HG03457 (cell line): Measurements from ENCODE around the gene CACHD1.

Experiments used
- ATAC-seq: cut with Tn5 transposase; IDR thresholded peaks from one replicate; pipeline ENCODE4 v1.9.1; 2021; ENCODE audit warnings: moderate number of reproducible peaks; ENCODE audit not compliant: unreplicated experiment

CACHD1 gene

DNA sequence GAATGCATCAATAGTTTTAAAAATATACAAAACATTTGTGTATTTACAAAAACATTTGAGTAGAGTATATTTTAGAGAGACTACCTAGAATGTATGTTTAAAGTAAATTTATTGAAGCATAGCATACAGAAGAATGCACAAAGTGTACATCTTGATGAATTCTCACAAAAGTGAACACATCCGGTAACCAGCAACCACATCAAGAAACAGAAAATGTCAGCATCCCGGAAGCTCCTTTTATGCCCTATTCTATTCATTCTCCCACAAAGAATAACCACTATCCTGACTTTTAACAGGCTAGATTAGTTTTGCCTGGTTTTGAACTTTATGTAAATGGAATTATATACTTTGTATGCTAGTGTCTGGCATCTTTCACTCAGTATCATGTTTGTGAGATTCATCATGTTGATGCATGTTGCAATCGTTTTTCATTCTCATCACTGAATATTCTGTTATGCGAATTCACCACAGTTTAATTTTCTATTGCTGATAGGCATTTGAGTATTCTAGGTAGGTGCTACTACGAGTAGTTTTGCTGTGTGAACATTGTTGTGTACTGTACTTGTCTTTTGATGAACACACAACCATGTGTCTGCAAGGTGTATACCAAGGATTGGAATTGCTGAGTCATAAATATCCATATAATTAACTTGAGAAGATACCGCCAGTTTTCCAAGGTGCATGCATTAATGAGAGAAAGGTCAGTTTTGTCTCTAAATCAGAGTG, 75.4 kb downstream of the CACHD1 start:
- ATAC-seq: no peak

DNA sequence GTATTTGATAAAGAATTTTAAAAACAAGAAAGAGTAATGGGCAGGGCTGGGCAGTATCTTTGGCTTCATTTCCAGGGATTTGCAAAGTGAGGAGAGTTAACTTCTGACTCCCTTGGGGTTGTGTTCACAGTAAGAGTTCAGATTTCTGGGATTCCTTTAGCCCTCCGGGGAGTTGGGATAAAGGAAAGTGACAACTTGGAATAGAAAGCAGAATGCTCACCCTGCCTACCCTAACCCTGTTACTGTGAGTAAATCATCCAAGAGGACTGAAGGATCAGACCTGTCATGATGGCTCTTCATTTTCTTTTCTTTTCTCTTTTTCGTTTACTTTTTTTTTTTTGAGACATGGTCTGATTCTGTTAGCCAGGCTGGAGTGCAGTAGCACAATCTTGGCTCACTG, 76.1 kb downstream of the CACHD1 start:
- no peak for ATAC-seq

DNA sequence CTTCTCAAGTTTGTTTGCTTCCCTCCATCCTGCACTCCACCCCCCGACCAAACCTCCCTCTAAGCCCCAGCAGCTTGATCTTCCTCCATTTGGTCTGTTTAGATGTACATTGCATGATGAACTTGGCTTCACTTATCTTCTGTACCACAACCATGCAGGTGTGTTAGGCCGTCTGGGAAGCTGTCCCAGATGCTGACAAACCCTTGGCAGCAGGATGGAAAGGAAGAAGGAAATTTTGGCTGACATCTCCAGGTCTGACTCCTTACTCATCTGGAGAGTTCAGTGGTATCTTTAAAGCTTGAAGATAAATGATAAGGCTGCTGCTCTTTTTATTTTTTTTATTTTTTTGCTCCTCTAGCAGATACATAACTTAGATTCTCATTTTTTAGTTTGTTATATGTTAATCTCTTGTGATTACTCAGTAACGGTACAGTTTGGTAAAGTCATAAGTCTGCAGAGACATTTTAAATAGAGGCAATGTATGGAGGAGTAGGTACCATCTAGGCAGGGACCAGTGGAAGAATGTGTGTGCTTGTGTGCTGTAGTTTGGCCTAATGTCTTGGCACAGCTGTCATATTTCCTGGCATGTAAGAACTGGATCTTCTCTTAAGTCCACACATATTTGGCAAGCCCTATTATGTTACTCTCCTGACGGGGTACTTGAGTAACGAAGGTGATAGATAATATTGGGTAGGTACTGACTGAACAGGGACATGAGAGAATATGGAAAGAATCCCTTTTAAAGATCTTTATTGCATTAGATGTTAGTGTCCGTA, 79.7 kb downstream of the CACHD1 start:
- ATAC-seq: no peak

DNA sequence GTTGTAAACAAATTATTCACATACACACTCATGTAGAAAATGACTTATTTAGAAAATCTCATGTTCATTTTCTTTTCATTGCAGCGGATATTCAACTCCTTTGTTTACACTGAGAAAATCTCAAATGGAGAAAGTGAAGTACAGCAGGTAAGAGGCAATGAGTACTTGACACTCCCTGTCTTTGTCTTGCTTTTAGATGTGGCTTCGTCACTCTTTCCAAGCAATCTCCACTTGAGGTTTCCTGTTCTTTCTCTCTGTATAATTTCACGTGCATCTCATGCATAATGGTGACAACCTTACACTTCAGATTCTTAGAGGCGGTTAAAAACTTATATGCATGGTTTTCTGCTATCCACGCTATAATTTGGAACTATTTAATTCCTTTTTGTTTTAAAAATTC, 80.6 kb downstream of the CACHD1 start:
- no peak for ATAC-seq

DNA sequence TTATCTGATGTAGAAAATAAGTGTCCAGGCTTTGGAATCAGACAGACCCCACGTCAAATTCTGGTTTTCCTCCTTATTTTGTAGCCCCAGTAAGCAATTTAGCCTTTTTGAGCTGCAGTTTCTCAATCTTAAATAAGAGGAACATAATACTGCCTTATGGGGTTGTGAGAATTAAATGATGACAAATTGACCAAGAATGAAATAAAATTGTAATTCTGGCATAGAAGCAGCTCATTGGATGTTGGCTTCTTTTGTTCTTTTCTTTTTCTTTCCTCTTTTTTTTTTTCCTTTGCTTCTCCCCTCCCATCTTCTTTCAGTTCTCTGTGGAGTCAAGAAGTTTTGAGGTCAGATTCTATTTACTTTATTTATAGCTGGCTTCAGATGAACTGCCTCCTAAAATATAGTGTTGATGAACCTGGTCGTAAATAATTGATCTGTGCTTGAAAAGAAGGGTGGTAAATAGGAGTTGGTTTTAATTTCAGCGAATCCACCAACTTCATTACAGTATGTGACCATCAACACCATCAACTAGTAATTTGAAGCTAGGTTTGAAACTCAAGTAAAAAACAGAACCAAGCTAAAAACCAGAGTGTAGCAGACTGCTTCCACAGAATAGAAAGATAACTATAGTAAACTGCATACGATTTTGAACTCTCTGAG, 81.1 kb downstream of the CACHD1 start:
- no peak for ATAC-seq

DNA sequence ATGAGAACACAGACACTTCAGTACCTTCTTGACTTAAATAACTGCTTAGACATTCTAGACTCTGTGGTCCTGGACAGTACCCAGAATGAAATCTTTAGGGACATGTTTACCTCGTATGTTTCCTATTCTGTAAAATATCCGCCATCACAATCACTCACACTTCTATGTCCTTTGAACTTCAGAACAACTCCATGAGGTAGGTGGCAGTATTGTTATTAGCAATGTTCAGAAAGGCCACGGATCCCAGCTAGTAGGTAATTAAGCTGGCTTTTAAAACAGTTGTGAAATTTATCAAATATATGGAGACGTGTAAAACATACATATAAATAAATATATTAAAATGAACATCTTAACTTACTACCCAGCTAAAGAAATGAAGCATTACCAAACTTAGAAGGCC, 83.4 kb downstream of the CACHD1 start:
- no peak for ATAC-seq

DNA sequence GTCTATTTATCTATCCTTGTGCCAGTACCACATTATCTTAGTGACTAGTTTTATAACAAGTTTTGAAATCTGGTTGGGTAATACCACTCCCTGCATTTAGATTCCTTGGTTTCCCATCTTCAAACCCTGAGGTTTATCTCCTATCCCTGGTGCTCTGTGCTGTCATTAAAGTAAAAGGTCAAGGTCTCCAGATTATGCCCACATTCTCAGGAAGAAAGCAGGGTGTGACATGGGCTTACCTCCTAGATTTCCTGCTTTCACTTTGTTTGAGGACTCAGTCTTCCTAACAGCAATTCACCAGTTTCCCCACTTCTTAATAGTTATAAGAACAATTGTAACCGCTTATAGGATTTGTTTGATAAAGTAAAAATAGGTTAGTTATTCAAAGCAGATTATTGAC, 86.0 kb downstream of the CACHD1 start:
- ATAC-seq: no peak

DNA sequence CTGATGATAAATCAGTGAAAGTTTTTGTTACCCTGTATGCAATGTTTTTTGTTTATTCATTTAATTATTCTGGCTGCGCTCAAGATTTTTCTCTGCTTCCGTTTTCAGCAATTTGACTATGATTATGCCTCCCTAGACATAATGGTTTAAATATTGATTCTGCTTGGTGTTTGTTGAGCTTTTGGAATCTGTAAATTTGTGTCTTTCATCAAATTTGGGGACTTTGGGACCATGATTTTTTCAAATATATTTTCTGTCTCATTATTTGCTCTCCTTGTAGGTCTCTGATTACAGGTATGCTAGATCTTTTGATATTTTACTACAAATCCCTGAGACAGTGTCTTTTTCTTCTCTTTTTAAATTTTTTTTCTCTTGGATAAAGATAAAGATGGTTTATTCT, 92.1 kb downstream of the CACHD1 start:
- ATAC-seq: no peak

DNA sequence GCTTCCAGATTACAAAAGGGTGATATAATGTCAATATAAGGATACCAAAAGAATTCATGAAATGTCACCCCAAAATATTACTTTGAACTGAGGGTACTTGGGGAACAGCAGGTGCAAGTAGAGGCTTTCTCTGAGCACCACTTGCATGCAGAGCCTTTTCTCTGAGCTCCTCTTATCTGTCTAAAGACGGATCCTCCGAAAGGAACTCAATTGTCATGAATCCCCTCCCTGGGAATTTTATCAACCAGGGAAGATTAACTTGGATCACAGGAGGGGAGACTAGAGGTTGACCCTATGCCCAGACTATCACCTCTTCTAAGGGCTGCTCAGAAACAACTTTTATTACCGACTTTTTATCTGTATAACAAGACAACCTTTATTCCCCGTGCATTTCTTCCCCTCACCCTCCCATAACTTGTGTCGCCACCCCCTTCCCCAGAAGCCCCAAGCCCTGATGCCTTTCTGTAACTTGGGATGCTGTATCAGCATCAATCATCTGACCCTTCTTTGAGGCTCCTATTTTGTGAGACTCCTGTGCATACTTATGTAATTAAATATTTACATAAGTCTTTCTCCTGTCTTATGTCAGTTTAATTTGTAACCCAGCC, 94.1 kb downstream of the CACHD1 start:
- no peak for ATAC-seq

DNA sequence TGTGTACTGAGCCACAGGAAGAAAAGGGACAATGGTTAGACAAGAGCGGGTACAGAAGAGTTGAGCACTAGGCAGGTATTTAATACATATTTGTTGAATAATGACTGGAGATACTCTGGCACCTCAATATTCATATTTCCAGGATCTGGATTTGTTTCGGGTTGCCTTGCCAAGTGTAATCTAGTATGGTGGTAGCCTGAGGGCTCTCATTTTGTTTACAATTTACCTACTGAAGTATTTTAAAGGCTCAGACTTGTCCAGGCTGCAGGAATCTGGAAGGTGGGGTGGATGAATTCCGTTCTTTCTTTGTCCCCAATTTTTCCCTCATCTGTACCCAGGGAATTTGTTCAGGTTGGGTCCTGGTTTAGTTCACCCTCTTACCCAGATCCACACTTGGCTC, 95.0 kb downstream of the CACHD1 start:
- ATAC-seq: no peak

DNA sequence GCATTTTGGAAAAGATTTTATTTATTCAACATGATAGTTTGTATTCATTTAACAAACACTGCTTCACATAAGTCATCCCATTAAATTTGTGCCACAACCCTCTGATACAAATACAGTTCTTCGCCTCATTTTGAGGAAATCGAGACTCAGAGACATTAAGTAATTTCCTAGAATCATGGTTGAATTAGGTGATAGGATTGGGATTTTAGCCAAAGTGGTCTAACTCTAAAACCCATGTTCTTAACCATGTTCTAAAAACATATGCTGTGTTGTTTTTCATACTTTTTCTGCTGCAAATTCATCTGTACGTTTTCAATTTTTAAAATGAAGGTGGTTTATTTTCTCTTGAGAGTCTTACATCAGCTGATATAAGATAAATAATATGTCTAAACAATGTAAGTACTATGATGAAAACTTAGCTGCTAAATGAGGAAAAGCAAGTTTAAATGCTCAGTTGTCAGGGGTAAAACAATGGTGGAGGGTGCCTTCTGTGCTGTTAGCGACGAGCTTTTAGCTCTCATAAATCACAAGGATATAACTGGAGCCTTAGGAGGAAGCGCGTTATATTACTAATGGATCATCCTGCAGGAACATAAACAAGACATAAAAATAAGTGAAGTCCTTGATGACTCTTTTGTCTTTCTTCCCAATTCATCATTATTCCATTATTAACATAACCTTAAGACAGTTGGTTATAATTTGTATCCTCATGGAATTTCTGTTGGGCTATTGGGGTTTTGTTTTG, 97.7 kb downstream of the CACHD1 start:
- ATAC-seq: no peak

DNA sequence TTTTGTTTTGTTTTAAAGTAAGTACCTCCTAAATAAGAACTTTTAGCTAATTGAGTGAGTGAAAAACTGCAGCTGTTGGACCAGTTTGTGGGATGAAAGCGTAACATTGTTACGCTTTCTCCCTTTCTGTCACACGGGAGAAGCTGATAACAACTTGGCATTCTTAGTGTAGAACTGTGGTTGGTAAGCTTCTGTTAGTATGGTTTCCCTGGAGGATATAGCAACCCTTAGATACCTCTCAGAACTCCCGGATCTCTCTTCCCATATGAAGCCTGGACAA, 98.2 kb downstream of the CACHD1 start:
- ATAC-seq: no peak

DNA sequence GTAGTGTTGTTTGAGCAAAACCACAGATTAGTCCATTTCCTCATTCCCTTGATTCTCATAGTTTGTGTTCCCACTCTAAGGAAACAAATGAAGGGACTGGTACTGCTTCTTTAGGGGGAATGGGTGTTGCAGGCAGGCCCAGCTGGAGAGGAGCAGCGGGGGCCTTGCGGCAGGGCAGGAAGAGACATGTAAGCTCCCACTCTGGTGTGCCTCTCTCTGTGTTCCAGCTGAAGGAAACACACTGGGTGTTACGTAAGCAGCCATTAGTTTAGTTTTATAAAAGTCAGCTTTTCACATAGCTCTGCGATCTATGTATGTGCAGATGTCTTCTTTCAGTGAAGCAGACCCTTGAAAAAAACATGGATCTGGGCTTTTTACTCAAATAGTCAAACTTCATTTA, 99.5 kb downstream of the CACHD1 start:
- no peak for ATAC-seq

DNA sequence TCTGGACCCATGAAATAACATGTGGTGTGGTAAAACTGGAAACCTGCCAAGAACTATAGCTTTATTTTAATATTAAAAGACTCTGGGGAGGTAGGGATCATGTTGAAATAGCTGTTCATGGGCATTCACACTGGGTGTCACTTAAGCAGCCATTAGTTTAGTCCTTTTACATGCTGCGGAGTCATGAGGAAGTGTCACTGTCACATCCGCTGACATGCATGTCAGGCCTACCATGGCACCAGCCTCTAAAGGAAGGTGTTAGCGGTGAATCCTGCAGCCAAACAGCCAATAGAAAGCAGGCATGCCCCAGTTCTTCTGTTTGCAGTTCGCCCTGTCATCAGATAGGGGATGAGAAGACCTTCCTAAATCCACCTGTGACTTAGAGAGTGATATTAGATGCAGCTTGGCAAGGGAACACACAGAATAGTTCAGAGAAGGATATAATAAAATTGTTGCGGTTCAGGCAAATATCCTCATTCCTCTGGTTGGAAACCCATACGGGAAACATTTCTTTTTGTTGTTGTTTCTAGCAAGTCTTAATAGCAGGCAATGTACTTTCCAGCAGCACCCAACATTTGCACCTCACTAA, 100.4 kb downstream of the CACHD1 start:
- no peak for ATAC-seq

DNA sequence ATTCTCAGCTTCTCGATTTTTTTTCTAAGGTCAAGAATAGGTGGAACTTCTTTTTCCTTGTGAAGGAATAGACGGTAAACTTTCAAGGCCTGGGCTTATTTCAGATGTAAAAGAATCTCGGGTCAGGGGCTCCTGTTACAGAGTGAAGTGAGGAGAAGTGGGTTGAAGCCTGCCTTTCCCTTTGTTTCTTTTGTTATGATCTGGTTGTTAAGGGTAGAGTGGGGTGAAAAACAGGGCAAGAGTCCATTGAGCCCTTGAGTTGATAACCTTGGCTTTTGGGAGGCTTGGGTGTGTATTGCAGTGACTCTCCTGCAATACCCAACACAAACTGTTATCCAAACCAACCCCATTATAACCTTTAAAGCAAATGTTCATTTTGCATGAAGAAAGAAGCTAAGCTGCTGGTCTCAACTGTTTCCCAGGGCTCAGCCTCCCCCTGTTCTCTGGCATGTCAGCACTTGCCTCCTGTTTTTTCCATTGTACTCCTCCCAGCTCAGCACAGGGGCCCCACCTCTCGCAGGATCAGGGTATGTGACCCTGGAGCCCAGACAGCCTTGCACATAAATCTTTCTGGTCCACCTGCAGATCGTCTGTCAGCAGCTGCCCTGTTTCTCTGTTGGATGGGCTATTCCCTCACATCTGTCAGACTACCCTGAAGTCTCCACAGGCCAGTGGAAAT, 102.4 kb downstream of the CACHD1 start:
- ATAC-seq: no peak

DNA sequence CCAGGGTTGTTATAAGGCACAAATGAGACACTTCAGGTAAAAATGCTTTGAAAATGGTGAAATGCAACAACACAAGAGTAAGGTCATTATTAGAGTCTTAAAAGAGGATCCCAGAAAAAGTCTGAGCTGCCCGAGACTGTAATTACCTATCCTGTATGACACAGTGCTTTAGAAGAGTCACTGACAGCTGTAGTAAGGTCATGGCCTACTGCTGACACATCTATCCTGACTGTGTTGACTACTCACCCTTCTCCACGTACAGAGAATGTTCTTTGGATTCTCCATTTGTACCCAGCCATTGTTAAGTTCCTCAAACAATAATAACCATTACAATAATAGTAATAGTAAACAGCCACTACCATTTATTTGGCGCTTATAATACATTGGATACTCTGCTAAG, 104.4 kb downstream of the CACHD1 start:
- ATAC-seq: no peak

DNA sequence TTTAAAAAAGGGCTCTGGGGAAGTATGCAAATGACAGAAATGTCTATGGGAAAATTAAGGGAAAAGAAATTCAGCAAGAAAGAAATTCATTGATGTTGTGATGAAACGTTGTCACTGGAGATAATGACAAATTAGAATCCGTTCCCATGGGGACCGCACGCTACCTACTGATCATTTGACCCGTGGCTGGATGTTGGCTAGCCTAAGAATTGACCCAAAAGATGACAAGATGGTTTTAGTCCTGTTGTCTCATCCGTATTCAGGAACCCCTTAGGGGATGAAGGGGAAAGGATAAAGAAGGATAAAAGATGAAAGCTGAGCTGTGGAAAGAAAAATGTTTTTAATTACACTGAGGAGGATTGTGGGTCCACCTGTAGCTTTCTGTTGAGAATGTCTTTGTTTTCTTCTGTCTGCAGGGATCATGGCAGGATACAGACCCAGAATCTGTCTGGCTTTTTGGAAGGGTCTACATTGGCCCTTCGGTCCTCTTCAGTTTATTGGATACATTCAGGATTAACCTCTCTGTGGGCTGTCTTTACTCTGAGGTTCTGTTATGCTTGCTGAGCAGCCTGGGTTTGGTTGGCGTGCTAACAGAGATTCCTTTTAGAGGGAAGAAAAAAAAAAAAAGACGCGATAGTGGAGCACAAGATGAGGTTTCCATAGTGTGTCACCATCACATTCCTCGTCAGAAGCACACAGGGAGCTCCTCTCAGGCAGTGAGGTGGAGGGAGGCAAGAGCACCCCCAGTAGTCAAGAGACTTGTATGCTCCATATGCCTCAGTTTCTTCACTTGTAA, 106.2 kb downstream of the CACHD1 start:
- ATAC-seq: no peak

DNA sequence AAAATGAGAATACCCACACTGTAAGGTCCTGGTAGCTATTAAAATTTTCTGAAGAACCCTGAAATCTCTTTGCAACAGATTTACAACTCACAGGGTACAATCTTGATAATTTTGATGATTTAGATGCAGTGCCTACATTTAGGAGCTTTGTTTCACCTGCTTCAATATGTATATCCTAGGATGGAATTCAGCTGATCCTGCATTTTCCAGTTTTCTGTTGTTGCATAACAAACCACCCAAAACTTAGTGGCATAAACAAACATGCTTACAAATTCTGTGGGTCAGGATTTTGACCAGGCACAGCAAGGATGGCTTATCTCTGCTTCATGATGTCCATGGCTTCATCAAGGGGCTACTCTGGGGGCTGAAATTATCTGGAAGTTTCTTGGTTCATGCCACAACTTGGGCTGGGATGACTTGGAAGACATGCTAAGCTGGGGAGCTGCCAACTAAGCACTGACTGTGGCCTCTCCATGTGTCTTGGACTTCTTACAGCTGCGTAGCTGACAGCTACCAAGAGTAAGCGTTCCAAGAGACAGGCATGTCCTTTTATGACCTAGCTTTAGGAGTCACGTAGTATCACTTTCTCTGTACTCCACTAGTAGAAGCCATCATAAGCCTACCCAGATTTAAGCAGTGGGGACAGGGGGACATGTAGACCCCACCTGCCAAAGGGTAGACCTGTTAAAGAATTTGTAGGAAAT, 108.5 kb downstream of the CACHD1 start:
- ATAC-seq: no peak

DNA sequence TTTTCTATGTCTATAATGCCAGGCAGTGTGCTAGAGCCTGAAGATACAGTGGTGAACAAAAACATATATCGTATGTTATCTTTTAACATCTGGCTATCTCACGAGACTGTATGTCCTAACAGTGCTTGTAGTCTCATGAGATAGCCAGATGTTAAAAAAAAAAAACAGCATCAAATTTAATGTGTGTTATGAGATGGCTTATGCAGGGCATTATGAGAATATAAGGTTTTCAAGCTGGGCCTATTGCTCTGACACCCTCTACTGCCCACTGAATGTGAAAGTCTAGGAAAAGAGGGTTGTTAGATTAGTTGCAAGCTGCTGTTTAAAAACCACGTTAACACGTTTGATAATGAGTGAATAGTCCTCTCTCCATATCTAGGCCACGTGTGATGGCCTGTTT, 109.8 kb downstream of the CACHD1 start:
- ATAC-seq: no peak
